Brain microvascular endothelial cell (primary cell): ENCODE data around the gene GRID2.

Source experiments
- DNase-seq: peaks from one replicate; pipeline ENCODE4 v3.0.0-alpha.2; 2020
- H3K27ac ChIP-seq: fragments of 250-450 bp; sonication (Bioruptor Pico); 2 replicates; pipeline ENCODE4 v1.5.1; 2020; ENCODE audit warnings: mild to moderate bottlenecking, moderate library complexity
- H3K27me3 ChIP-seq: fragments of 250-450 bp; sonication (Bioruptor Pico); replicated peaks from 2 replicates; pipeline ENCODE4 v1.5.1; 2020; ENCODE audit warnings: mild to moderate bottlenecking
- H3K36me3 ChIP-seq: fragments of 250-450 bp; sonication (Bioruptor Pico); replicated peaks from 2 replicates; pipeline ENCODE4 v1.5.1; 2020; ENCODE audit warnings: mild to moderate bottlenecking
- H3K4me3 ChIP-seq: 2 replicates; pipeline ENCODE4 v1.5.1; 2011; ENCODE audit warnings: low read depth, mild to moderate bottlenecking, control low read depth, low read length, moderate library complexity
- CTCF ChIP-seq: IDR thresholded peaks from 2 replicates; pipeline ENCODE4 v1.5.1; 2011; ENCODE audit warnings: low read depth, mild to moderate bottlenecking, moderate library complexity, low read length, control low read depth, inconsistent platforms; ENCODE audit errors: missing control alignments
- in situ Hi-C: cut with HindIII; loops from 2 replicates; pipeline ENCODE4 v1.10.0; 2017; ENCODE audit warnings: low sequenced_read_pairs, low pct_ligation_motif_present

Gene GRID2

GRCh38 chr4:93042746-93043145, 739.0 kb downstream of the GRID2 start:
- TF ChIP-seq CTCF, result no peak
- DNase-seq, result no peak
- in situ Hi-C loops, result no loop called here

GRCh38 chr4:93053140-93053539, 749.4 kb downstream of the GRID2 start:
- no peak for TF ChIP-seq CTCF
- in situ Hi-C loops, result no loop called here
- H3K36me3 ChIP-seq, result no peaks in the 10 kb centered on the region

More at GRCh38 chr4:93042746-93043145, 739.0 kb downstream of the GRID2 start:
- Histone ChIP-seq H3K36me3 (no peaks in the 10 kb centered on the region), H3K4me3 (no peak overlapping the region), H3K27me3 (no peaks in the 10 kb centered on the region), H3K27ac (no peak overlapping the region)

GRCh38 chr4:93061826-93062225, 758.1 kb downstream of the GRID2 start:
- H3K4me3 ChIP-seq, result no peak overlapping the region

More at GRCh38 chr4:93053140-93053539, 749.4 kb downstream of the GRID2 start:
- no peaks in the 10 kb centered on the region for H3K27me3 ChIP-seq
- no peak overlapping the region for H3K27ac ChIP-seq
- H3K4me3 ChIP-seq, result no peak overlapping the region
- DNase-seq, result no peak

GRCh38 chr4:93063325-93063724, 759.6 kb downstream of the GRID2 start:
- in situ Hi-C loops, result no loop called here
- Histone ChIP-seq H3K36me3 (no peaks in the 10 kb centered on the region), H3K4me3 (no peak overlapping the region), H3K27ac (no peak overlapping the region), H3K27me3 (no peaks in the 10 kb centered on the region)
- no peak for TF ChIP-seq CTCF
- no peak for DNase-seq

More at GRCh38 chr4:93061826-93062225, 758.1 kb downstream of the GRID2 start:
- DNase-seq, result no peak
- no peaks in the 10 kb centered on the region for H3K27me3 ChIP-seq
- in situ Hi-C loops, result no loop called here
- no peak for TF ChIP-seq CTCF
- no peak overlapping the region for H3K27ac ChIP-seq
- no peaks in the 10 kb centered on the region for H3K36me3 ChIP-seq

GRCh38 chr4:93065790-93066189, 762.0 kb downstream of the GRID2 start:
- Histone ChIP-seq H3K27ac (no peak overlapping the region), H3K36me3 (no peaks in the 10 kb centered on the region), H3K4me3 (no peak overlapping the region), H3K27me3 (no peaks in the 10 kb centered on the region)
- DNase-seq, result no peak
- no peak for TF ChIP-seq CTCF
- in situ Hi-C loops, result no loop called here

GRCh38 chr4:93066749-93067148, 763.0 kb downstream of the GRID2 start:
- H3K36me3 ChIP-seq, result no peaks in the 10 kb centered on the region
- no peak overlapping the region for H3K27ac ChIP-seq
- in situ Hi-C loops, result no loop called here
- H3K27me3 ChIP-seq, result no peaks in the 10 kb centered on the region
- DNase-seq, result no peak
- H3K4me3 ChIP-seq, result no peak overlapping the region
- no peak for TF ChIP-seq CTCF
